AG04449 (cell line): ENCODE data around the gene SLC38A3.

Experiments used
- CTCF ChIA-PET: fragments of 350-600 bp; formaldehyde crosslinking; extraction: SDS; loops from one replicate; lab custom pipeline; 2021; ENCODE audit warnings: antibody characterized with exemption; lab: Yijun Ruan, JAX
- POLR2A ChIA-PET: fragments of 400-600, 350-600 bp; formaldehyde crosslinking; extraction: SDS; loops from one replicate; lab custom pipeline; 2020; ENCODE audit warnings: antibody characterized with exemption, inconsistent platforms; lab: Yijun Ruan, JAX
- DNase-seq: peaks from one replicate; pipeline ENCODE4 v3.0.0-alpha.2; 2010; ENCODE audit warnings: low read depth, low spot score
- H3K4me3 ChIP-seq: 2 replicates; pipeline ENCODE4 v1.5.1; 2011; ENCODE audit warnings: low read depth, mild to moderate bottlenecking, control low read depth, low read length
- TF ChIP-seq, protein P1 (sequence below): IDR thresholded peaks from one replicate; pipeline ENCODE4 v1.5.1; 2011; ENCODE audit warnings: mild to moderate bottlenecking, moderate library complexity, low read length, control low read depth, inconsistent platforms; ENCODE audit not compliant: insufficient read depth; ENCODE audit errors: missing control alignments

SLC38A3 gene

DNA sequence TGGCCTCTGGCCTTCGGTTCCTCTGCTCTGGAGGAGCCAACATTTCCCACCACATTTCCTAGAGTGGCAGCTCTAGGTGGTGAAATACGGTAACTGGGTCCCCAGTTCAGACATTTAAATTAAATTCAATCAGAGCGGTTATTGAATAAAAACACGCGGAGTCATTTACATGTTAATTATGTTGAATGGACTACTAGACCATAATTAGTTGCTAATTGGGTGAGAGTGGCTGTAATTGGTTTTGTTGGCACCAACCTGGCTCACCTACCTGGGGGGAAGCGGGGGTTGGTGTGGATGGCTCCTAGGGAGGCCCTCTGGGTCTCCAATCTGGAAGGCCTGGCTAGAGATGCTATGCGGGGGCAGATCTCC is 37.2 kb upstream of the SLC38A3 start:
- CTCF ChIA-PET: interaction anchor here (25.9 kb wide), 1 partner anchor 21 kb away, joined by 283 read pairs; the partner anchor contains the start of gene GNAT1

DNA sequence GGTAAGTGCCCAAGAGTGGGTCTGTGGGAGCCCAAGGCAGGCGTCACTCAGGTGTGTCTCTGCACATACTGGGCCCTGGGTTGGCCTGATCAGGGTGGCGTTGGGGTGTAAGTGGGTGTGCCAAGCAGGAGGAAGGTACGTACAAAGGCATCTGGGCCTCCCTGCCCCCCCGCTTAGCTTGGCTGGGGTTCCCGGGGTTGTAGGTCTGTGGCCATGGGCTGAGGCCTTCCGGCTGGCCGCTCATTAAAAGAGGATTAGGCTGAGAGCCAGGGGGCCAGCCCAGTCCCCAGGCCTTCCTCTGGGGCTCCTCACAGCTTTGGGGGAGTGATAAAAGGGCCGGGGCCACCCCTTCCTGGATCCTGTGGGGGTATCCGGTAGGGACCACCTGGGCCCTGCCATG is 36.7 kb upstream of the SLC38A3 start:
- CTCF ChIA-PET: interaction anchor here (25.9 kb wide), 1 partner anchor 21 kb away, joined by 283 read pairs; the partner anchor contains the start of gene GNAT1
- TF ChIP-seq, protein P1, sequence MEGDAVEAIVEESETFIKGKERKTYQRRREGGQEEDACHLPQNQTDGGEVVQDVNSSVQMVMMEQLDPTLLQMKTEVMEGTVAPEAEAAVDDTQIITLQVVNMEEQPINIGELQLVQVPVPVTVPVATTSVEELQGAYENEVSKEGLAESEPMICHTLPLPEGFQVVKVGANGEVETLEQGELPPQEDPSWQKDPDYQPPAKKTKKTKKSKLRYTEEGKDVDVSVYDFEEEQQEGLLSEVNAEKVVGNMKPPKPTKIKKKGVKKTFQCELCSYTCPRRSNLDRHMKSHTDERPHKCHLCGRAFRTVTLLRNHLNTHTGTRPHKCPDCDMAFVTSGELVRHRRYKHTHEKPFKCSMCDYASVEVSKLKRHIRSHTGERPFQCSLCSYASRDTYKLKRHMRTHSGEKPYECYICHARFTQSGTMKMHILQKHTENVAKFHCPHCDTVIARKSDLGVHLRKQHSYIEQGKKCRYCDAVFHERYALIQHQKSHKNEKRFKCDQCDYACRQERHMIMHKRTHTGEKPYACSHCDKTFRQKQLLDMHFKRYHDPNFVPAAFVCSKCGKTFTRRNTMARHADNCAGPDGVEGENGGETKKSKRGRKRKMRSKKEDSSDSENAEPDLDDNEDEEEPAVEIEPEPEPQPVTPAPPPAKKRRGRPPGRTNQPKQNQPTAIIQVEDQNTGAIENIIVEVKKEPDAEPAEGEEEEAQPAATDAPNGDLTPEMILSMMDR: no peak
- POLR2A ChIA-PET: no interaction called here

More for the DNA sequence above, 37.2 kb upstream of the SLC38A3 start:
- TF ChIP-seq, protein P1: no peak
- H3K4me3 ChIP-seq: no peak overlapping the region
- no peak for DNase-seq
- POLR2A ChIA-PET: no interaction called here

DNA sequence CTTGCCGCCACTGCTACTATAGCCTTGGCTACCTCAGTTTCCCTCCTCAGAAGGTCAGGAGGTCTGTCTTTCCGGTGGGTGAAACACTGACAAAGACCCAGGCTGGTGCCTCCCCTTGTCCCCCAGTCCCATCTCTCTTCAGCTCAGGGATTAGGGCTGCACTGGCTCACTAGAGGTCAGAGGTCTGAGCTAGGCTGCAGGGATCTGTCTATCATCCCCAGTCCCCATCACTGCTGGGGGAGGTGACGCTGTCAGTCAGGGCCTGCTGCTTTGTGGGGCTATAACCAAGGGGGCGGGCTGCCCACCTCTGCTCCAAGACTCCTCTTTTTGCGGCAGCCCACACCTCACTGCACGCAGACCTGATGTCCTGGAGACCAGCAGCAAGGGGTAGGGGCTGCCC is 36.3 kb upstream of the SLC38A3 start:
- H3K4me3 ChIP-seq: no peak overlapping the region
- DNase-seq: no peak
- ChIA-PET POLR2A (no interaction called here), CTCF (interaction anchor here (25.9 kb wide), 1 partner anchor 20 kb away, joined by 283 read pairs; the partner anchor contains the start of gene GNAT1)
- TF ChIP-seq, protein P1: no peak

More for the DNA sequence above, 36.7 kb upstream of the SLC38A3 start:
- DNase-seq: no peak
- no peak overlapping the region for H3K4me3 ChIP-seq

DNA sequence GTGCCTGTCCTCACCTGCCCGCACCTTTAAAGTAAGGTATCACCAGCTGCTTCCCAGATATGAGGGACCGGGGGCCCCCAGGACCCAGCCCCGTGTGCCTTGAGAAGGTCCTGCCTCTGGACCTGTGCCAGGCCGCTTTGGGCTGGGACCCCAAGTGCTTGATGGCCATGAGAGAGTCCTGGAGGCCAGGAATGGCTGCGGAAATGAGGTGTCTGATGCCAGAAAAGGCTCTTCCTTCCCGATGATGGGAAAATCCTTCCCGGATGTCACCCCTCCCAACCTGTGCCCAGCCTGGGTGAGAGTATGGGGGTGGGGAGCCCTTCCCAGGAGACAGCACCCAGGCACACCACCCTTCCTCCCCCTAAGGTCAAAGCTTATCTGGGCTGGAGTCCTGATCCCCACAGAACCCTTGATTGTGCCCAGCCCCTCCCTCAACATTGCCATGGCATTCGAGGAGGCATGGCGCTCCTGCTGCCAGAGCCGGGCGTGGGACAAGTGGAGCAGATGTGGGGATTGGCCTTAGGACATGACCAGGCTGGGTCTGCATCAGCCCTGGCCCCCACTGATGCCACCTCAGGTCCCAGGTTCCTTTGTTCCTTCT is 35.7 kb upstream of the SLC38A3 start:
- TF ChIP-seq, protein P1: no peak
- H3K4me3 ChIP-seq: no peak overlapping the region
- ChIA-PET POLR2A (no interaction called here), CTCF (interaction anchor here (1.4 to 25.9 kb wide), 2 partner anchors 20 to 47 kb away, joined by 3 to 283 read pairs; partner anchors contain the start of gene GNAT1)
- DNase-seq: no peak

DNA sequence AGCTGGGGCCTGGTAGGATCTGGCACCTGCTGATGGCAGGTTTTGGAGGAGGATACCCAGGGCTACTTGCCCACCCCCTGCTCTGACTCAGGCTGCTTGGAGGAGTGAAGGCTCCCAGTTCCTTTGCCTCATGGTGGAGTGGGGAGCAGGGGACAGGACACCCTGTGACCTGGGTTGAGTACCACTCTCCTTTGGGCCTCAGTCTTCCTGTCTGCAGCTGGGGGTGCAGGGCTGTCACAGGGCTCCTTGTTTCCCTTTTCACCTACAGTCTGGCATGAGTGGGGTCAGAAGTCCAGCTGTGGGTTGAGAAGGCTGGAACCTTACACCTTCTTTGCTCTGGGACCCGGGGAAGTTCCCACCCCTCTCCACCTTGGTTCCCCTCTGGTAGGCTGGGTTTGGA is 35.2 kb upstream of the SLC38A3 start:
- DNase-seq: no peak
- ChIA-PET POLR2A (no interaction called here), CTCF (interaction anchor here (1.4 to 25.9 kb wide), 2 partner anchors 19 to 48 kb away, joined by 3 to 283 read pairs; partner anchors contain the start of gene GNAT1)
- TF ChIP-seq, protein P1: no peak
- no peak overlapping the region for H3K4me3 ChIP-seq

DNA sequence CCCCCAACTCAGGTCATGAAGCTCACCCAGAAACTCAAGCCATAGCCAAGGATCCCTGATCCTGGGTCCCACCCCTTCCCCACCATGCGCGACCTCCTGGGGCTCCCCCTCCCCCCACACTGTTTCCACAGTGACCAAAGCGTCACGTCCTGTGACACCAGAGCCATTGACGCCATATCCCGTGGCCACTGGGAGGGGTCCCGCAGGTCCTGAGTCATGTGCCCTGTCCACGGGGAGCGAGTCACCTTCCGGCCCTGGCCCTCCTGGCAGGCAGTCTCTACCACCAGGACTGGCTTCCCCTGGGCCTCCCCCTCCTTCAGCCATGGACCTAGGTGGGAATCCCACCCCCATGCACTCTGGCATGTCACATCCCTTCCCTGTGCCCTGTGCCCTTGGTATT is 34.4 kb upstream of the SLC38A3 start:
- no peak for DNase-seq
- H3K4me3 ChIP-seq: no peak overlapping the region
- TF ChIP-seq, protein P1: no peak
- ChIA-PET CTCF (interaction anchor here (0.9 to 25.9 kb wide), 2 partner anchors 18 to 50 kb away, joined by 3 to 283 read pairs; partner anchors contain the start of gene GNAT1), POLR2A (no interaction called here)
